ENCODE results near the gene UNC13D. TPM values are rescaled to one million over a fixed set of nuclear protein-coding genes. Genes with fewer than 3 reads are reported as not detected.
"Not testable (repeated sequence)": the region's sequence is repeated elsewhere in the genome, so short reads cannot be mapped to it uniquely, and the experiment has no call there.

Gene UNC13D
- total and polyA plus RNA-seq, 11 donors: 2.1 to 28.5 (median 5.8) TPM

GRCh38 chr17:75778861-75779249 is 65.3 kb downstream of the UNC13D start:
- Histone ChIP-seq H3K27ac (peak overlapping the region; percentile 81 to 100 (median 98)), H3K27me3 (no peaks in the 10 kb centered on the region), H3K36me3 (peaks cover 9 to 52% (median 49%) of the 10 kb centered on the region in 9 donors), H3K9me3 (no peaks in the 10 kb centered on the region), H3K4me1 (peaks cover 14 to 56% (median 40%) of the 10 kb centered on the region in 12 donors), H3K4me3 (peak overlapping the region; percentile 67 to 97 (median 88))
- 0 to 1% (median 1%) methylated on average over 11 to 38 of the region's 38 CpGs for WGBS, 4 donors
- intact Hi-C loops (cut with DNase I): loop anchor here in 7 of 10 donors (2.0 to 10.0 kb wide), 7 partner anchors 68 to 118 kb away; partner anchors contain the start of genes TRIM65 (in 3 of the 7) and TRIM47 (in 2 of the 7)
- TF ChIP-seq CTCF (IDR thresholded peaks at IDR 0.05) (peak; percentile 17 to 58 (median 44)), POLR2A (IDR thresholded peaks at IDR 0.05) (no peak)
- DNase-seq (no peak), ATAC-seq (peak in 2 of 4 donors; percentile 1)

- Histone ChIP-seq H3K27ac (peak overlapping the region; percentile 81 to 100 (median 98)), H3K4me3 (peak overlapping the region; percentile 67 to 97 (median 88)), H3K36me3 (peaks cover 9 to 54% (median 49%) of the 10 kb centered on the region in 9 donors), H3K4me1 (peaks cover 14 to 50% (median 34%) of the 10 kb centered on the region in 12 donors)
- H3K27me3 ChIP-seq, ATAC-seq, H3K9me3 ChIP-seq: not testable (repeated sequence)
- intact Hi-C loops (cut with DNase I): loop anchor here in 7 of 10 donors (2.0 to 10.0 kb wide), 7 partner anchors 69 to 119 kb away; partner anchors contain the start of genes TRIM65 (in 3 of the 7) and TRIM47 (in 2 of the 7)
- peak in 1 of 5 donors; percentile 31 for DNase-seq
- WGBS, 4 donors: 0 to 1% (median 1%) methylated on average over 18 to 19 of the region's 19 CpGs
These were observed 65.9 kb downstream of the UNC13D start for GRCh38 chr17:75778066-75778860.

GRCh38 chr17:75777296-75777922 is 66.8 kb downstream of the UNC13D start:
- H3K4me1 ChIP-seq: peaks cover 14 to 42% (median 29%) of the 10 kb centered on the region in 12 donors
- peak overlapping the region; percentile 67 to 97 (median 88) for H3K4me3 ChIP-seq
- intact Hi-C loops (cut with DNase I): loop anchor here in 7 of 10 donors (5.0 to 10.0 kb wide), 5 partner anchors 70 to 120 kb away; partner anchors contain the start of genes TRIM65 (in 3 of the 7) and TRIM47 (in 2 of the 7)
- peak overlapping the region in 10 of 12 donors; percentile 6 to 100 (median 98) for H3K27ac ChIP-seq
- TF ChIP-seq CTCF (IDR thresholded peaks at IDR 0.05): no peak
- TF ChIP-seq POLR2A (IDR thresholded peaks at IDR 0.05): no peak
- no peaks in the 10 kb centered on the region for H3K27me3 ChIP-seq
- H3K9me3 ChIP-seq: no peaks in the 10 kb centered on the region
- peaks cover 9 to 54% (median 49%) of the 10 kb centered on the region in 9 donors for H3K36me3 ChIP-seq
- no peak for DNase-seq
- no peak for ATAC-seq
- 0 to 8% (median 1%) methylated on average over 2 of the region's 2 CpGs for WGBS, 4 donors

Small RNAs within 50 kb of the gene (microRNA-seq; reads per million reads assigned to microRNA genes)
- gene MIR4738: 0 to 1.0 (median 0.59) reads per million in 4 donors

Other genes with a start within 250 kb of the UNC13D start
- 10 to 100 TPM in 2 of 9 donors, 1 to 10 TPM in 7; 1.8 to 18.2 (median 6.8) TPM for gene SMIM5, start 211.0 kb downstream of the UNC13D start, total RNA-seq
- 10 to 100 TPM in 1 of 2 donors, 1 to 10 TPM in 1; 3.7 to 17.7 TPM for gene SMIM5, start 211.0 kb downstream of the UNC13D start, polyA plus RNA-seq
- gene RECQL5, start 177.2 kb downstream of the UNC13D start, total RNA-seq: 10 to 100 TPM in 5 of 9 donors, 1 to 10 TPM in 4; 6.0 to 15.9 (median 10.2) TPM
- gene RECQL5, start 177.2 kb downstream of the UNC13D start, polyA plus RNA-seq: 10 to 100 TPM in 1 of 2 donors, 1 to 10 TPM in 1; 7.8 to 13.3 TPM
- 10 to 100 TPM; 40.9 to 67.8 (median 54.4) TPM for gene SAP30BP, start 177.1 kb downstream of the UNC13D start, total RNA-seq
- 100 to 1,000 TPM in 1 of 2 donors, 10 to 100 TPM in 1; 59.9 to 121 TPM for gene SAP30BP, start 177.1 kb downstream of the UNC13D start, polyA plus RNA-seq
- 10 to 100 TPM in 6 of 9 donors, 1 to 10 TPM in 3; 5.1 to 26.8 (median 11.0) TPM for gene ITGB4, start 122.9 kb downstream of the UNC13D start, total RNA-seq
- gene ITGB4, start 122.9 kb downstream of the UNC13D start, polyA plus RNA-seq: 1 to 10 TPM; 4.0 to 7.5 TPM
- gene GALK1, start 79.2 kb downstream of the UNC13D start, total RNA-seq: 10 to 100 TPM in 8 of 9 donors, 1 to 10 TPM in 1; 9.6 to 30.6 (median 16.5) TPM
- 10 to 100 TPM; 25.5 to 31.2 TPM for gene GALK1, start 79.2 kb downstream of the UNC13D start, polyA plus RNA-seq
- gene UNK, start 59.6 kb downstream of the UNC13D start, total RNA-seq: 10 to 100 TPM; 11.3 to 27.5 (median 16.3) TPM
- 10 to 100 TPM; 14.6 to 18.5 TPM for gene UNK, start 59.6 kb downstream of the UNC13D start, polyA plus RNA-seq
- 100 to 1,000 TPM; 134 to 311 (median 158) TPM for gene WBP2, start 10.9 kb upstream of the UNC13D start, total RNA-seq
- 100 to 1,000 TPM; 128 to 217 TPM for gene WBP2, start 10.9 kb upstream of the UNC13D start, polyA plus RNA-seq
- gene TRIM47, start 34.2 kb upstream of the UNC13D start, total RNA-seq: 10 to 100 TPM; 20.3 to 53.4 (median 31.8) TPM
- gene TRIM47, start 34.2 kb upstream of the UNC13D start, polyA plus RNA-seq: 10 to 100 TPM; 20.1 to 23.3 TPM
- gene TRIM65, start 52.5 kb upstream of the UNC13D start, total RNA-seq: 10 to 100 TPM in 3 of 9 donors, 1 to 10 TPM in 6; 6.8 to 16.1 (median 9.5) TPM
- 10 to 100 TPM in 1 of 2 donors, 1 to 10 TPM in 1; 7.5 to 10.5 TPM for gene TRIM65, start 52.5 kb upstream of the UNC13D start, polyA plus RNA-seq
- gene MRPL38, start 60.5 kb upstream of the UNC13D start, total RNA-seq: 100 to 1,000 TPM in 5 of 9 donors, 10 to 100 TPM in 4; 54.8 to 126 (median 106) TPM
- gene MRPL38, start 60.5 kb upstream of the UNC13D start, polyA plus RNA-seq: 100 to 1,000 TPM in 1 of 2 donors, 10 to 100 TPM in 1; 79.7 to 111 TPM
- 1 to 10 TPM; 1.5 to 5.4 (median 2.9) TPM for gene FBF1, start 96.6 kb upstream of the UNC13D start, total RNA-seq
- gene FBF1, start 96.6 kb upstream of the UNC13D start, polyA plus RNA-seq: 1 to 10 TPM; 2.0 to 3.9 TPM
- 100 to 1,000 TPM in 2 of 9 donors, 10 to 100 TPM in 7; 65.5 to 117 (median 84.8) TPM for gene ACOX1, start 134.8 kb upstream of the UNC13D start, total RNA-seq
- gene ACOX1, start 134.8 kb upstream of the UNC13D start, polyA plus RNA-seq: 10 to 100 TPM; 19.5 to 28.7 TPM
- gene TEN1, start 134.8 kb upstream of the UNC13D start, total RNA-seq: 10 to 100 TPM in 3 of 9 donors, 1 to 10 TPM in 6; 3.3 to 15.6 (median 8.6) TPM
- 10 to 100 TPM; 17.8 to 22.1 TPM for gene TEN1, start 134.8 kb upstream of the UNC13D start, polyA plus RNA-seq
- 1 to 10 TPM in 6 of 9 donors, under 1 TPM in 1, not detected in 2; 0.46 to 3.1 (median 1.5) TPM for gene CDK3, start 156.5 kb upstream of the UNC13D start, total RNA-seq
- 1 to 10 TPM; 1.6 to 3.6 TPM for gene CDK3, start 156.5 kb upstream of the UNC13D start, polyA plus RNA-seq
- 1 to 10 TPM in 1 of 9 donors, under 1 TPM in 5, not detected in 3; 0.04 to 2.0 (median 0.09) TPM for gene EVPL, start 182.9 kb upstream of the UNC13D start, total RNA-seq
- gene EVPL, start 182.9 kb upstream of the UNC13D start, polyA plus RNA-seq: under 1 TPM; 0.03 to 0.04 TPM
- 10 to 100 TPM; 33.2 to 66.8 (median 59.4) TPM for gene SRP68, start 228.1 kb upstream of the UNC13D start, total RNA-seq
- 10 to 100 TPM; 26.8 to 80.0 TPM for gene SRP68, start 228.1 kb upstream of the UNC13D start, polyA plus RNA-seq
- gene GALR2, start 230.4 kb upstream of the UNC13D start, total RNA-seq: not detected
- under 1 TPM in 1 of 2 donors, not detected in 1; 0.18 TPM for gene GALR2, start 230.4 kb upstream of the UNC13D start, polyA plus RNA-seq
- gene ZACN, start 234.8 kb upstream of the UNC13D start, total RNA-seq: under 1 TPM in 1 of 9 donors, not detected in 8; 0.13 TPM
- gene ZACN, start 234.8 kb upstream of the UNC13D start, polyA plus RNA-seq: 1 to 10 TPM in 1 of 2 donors, under 1 TPM in 1; 0.51 to 1.5 TPM

Measured in heart left ventricle (tissue), 16 donors.